Gastrocnemius medialis (tissue), 4 donors: ENCODE data around the gene IQSEC1.

Source experiments
- POLR2A ChIP-seq, 2 donors: fragments of 450-650 bp; IDR thresholded peaks; one replicate each; pipeline ENCODE4 v1.6.1; 2017; ENCODE audit warnings: antibody characterized with exemption in 2 of 2, mild to moderate bottlenecking in 2 of 2, moderate library complexity in 2 of 2
- TF ChIP-seq, protein P1 (sequence below), 5 experiments: fragments of 450-650 bp in 3 of 5; fragments of 200-600 bp in 2 of 5; sonication (generic) in 2 of 5; IDR thresholded peaks in 4 of 5; conservative IDR thresholded peaks in 1 of 5; 1 replicate in 4 of 5; 2 replicates in 1 of 5; pipeline ENCODE4 v1.5.1; 2016 to 2019; ENCODE audit warnings: antibody characterized with exemption in 5 of 5, mild to moderate bottlenecking in 3 of 5, moderate library complexity in 3 of 5

DNA sequence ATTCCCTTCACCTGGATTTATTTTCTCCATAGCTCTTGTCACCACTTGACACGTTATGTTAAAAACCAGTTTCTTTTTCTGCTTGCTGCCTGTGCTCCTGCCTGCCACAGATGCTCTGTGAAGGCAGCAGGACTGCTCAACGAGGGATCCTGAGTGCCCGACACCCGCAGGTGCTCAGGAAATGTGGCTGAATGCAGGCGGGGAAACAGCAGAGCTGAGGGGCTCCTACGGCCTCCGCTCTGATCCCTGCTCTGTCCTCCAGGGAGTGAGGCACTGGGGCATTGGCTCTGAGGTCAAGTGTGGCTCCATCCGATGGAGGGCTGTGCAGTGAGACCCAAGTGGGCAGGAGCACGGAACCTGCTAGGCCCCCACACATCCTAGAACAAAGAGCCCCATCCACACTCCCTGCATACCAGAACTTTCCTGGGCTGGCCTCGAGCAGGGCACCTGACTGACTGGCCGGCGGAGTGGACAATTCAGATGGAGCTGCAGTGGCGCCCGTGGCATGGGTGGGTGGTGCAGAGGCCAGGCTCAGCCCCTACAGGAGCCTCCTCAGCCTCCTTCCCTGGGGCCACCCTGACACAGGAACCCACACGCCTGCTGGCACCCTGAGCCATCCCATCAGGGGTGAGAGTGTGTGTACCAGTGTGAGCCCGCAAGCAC lies 27.9 kb downstream of the IQSEC1 start:
- TF ChIP-seq, protein P1, sequence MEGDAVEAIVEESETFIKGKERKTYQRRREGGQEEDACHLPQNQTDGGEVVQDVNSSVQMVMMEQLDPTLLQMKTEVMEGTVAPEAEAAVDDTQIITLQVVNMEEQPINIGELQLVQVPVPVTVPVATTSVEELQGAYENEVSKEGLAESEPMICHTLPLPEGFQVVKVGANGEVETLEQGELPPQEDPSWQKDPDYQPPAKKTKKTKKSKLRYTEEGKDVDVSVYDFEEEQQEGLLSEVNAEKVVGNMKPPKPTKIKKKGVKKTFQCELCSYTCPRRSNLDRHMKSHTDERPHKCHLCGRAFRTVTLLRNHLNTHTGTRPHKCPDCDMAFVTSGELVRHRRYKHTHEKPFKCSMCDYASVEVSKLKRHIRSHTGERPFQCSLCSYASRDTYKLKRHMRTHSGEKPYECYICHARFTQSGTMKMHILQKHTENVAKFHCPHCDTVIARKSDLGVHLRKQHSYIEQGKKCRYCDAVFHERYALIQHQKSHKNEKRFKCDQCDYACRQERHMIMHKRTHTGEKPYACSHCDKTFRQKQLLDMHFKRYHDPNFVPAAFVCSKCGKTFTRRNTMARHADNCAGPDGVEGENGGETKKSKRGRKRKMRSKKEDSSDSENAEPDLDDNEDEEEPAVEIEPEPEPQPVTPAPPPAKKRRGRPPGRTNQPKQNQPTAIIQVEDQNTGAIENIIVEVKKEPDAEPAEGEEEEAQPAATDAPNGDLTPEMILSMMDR (IDR thresholded peaks at IDR 0.05 in 4 of 5, conservative IDR thresholded peaks at IDR 0.05 in 1 of 5), result no peak
- TF ChIP-seq POLR2A (IDR thresholded peaks at IDR 0.05), result no peak
